ENCODE measurements around the gene RND2. TPM values are rescaled to one million over a fixed set of nuclear protein-coding genes. Genes with fewer than 3 reads are reported as not detected.

RND2 gene
- total and polyA plus RNA-seq, 2 of the 4 experiments (the other 2 are of a cell fraction), result 1.1 to 1.9 TPM

GRCh38 chr17:43014020-43014648 lies 10.9 kb upstream of the RND2 start:
- peaks cover 6 to 38% of the 10 kb centered on the region in 2 experiments; a peak in 2 of 4 replicates for H3K79me1 ChIP-seq (ENCODE audit: low read depth in 1 of 2, low read length in 2 of 2)
- in situ Hi-C loops (cut with MboI; ENCODE audit: low sequenced_read_pairs) (no loop called here), dilution Hi-C loops (cut with HindIII; ENCODE audit: low sequenced_read_pairs, unreplicated experiment) (no loop called here), intact Hi-C loops (cut with micrococcal nuclease) (no loop called here)
- no peak overlapping the region for H4K5ac ChIP-seq (ENCODE audit: low read depth, low read length)
- no peak overlapping the region for H3K9ac ChIP-seq (ENCODE audit: low read depth, low read length)
- H2AK9ac ChIP-seq (replicated peaks; ENCODE audit: low read depth, low read length, poor library complexity), result peak overlapping the region; percentile 19
- no peaks in the 10 kb centered on the region for H3K4me1 ChIP-seq (ENCODE audit: control insufficient read depth, insufficient read depth, low read length)
- H3K14ac ChIP-seq (replicated peaks; ENCODE audit: low read depth, low read length), result no peak overlapping the region
- H4K8ac ChIP-seq (ENCODE audit: low read depth in 2 of 2, low read length in 2 of 2), result no peak overlapping the region
- H3K18ac ChIP-seq (ENCODE audit: low read depth, low read length), result no peak overlapping the region
- no peak overlapping the region for H4K91ac ChIP-seq (ENCODE audit: insufficient read depth, low read depth, low read length)
- CTCF ChIA-PET, result no interaction called here
- no peak overlapping the region for H3K4me3 ChIP-seq (ENCODE audit: insufficient read depth, low read depth, low read length)
- H2AFZ ChIP-seq (replicated peaks; ENCODE audit: low read length, poor library complexity), result no peak overlapping the region
- POLR2A ChIA-PET (ENCODE audit: unreplicated experiment), result no interaction called here
- H3K4ac ChIP-seq (ENCODE audit: low read depth, low read length), result no peak overlapping the region
- no peak overlapping the region for H2BK5ac ChIP-seq (ENCODE audit: low read depth, low read length, poor library complexity, severe bottlenecking)
- H3K9me3 ChIP-seq (ENCODE audit: control insufficient read depth, insufficient read depth, low read length), result no peaks in the 10 kb centered on the region
- no TSS peak for BruUV-seq (replicated peaks)
- no peak overlapping the region for H2AK5ac ChIP-seq (ENCODE audit: low read depth, low read length)
- no peak overlapping the region for H3K27ac ChIP-seq (ENCODE audit: insufficient read depth, low read length)
- WGBS, 2 experiments (ENCODE audit: extremely low coverage in 2 of 2, insufficient read length in 1 of 2), result 75% methylated on average over 3 of the region's 12 CpGs; no CpG with 5 or more reads in 1 of the 2 experiments
- H3K9me1 ChIP-seq (ENCODE audit: insufficient read depth, low read length), result peaks cover 19% of the 10 kb centered on the region
- peaks cover 25% of the 10 kb centered on the region; the same call in 1 of the 2 replicates for H4K20me1 ChIP-seq (ENCODE audit: insufficient read depth, low read length)
- ATAC-seq (ENCODE audit: low read depth) (no peak), DNase-seq (no peak)
- H3K27me3 ChIP-seq (ENCODE audit: control insufficient read depth, insufficient read depth, low read length), result no peaks in the 10 kb centered on the region
- no peak for TF ChIP-seq RAD21 (IDR thresholded peaks at IDR 0.05; ENCODE audit: low read length)
- TF ChIP-seq RCOR1 (IDR thresholded peaks at IDR 0.05; ENCODE audit: insufficient replicate concordance, low read length), result no peak
- no peak for TF ChIP-seq USF2 (IDR thresholded peaks at IDR 0.05; ENCODE audit: low read depth, low read length)
- TF ChIP-seq MXI1 (IDR thresholded peaks at IDR 0.05; ENCODE audit: borderline replicate concordance, low read depth, low read length), result no peak
- no peak for TF ChIP-seq MAZ (IDR thresholded peaks at IDR 0.05; ENCODE audit: borderline replicate concordance, low read depth, low read length)
- no peak for TF ChIP-seq ELK1 (IDR thresholded peaks at IDR 0.05; ENCODE audit: borderline replicate concordance, low read depth, low read length)
- TF ChIP-seq NFE2L2 (IDR thresholded peaks at IDR 0.05; ENCODE audit: low read depth, low read length), result no peak
- no peak for TF ChIP-seq BHLHE40 (IDR thresholded peaks at IDR 0.05; ENCODE audit: low read depth, low read length)
- TF ChIP-seq, protein P1, sequence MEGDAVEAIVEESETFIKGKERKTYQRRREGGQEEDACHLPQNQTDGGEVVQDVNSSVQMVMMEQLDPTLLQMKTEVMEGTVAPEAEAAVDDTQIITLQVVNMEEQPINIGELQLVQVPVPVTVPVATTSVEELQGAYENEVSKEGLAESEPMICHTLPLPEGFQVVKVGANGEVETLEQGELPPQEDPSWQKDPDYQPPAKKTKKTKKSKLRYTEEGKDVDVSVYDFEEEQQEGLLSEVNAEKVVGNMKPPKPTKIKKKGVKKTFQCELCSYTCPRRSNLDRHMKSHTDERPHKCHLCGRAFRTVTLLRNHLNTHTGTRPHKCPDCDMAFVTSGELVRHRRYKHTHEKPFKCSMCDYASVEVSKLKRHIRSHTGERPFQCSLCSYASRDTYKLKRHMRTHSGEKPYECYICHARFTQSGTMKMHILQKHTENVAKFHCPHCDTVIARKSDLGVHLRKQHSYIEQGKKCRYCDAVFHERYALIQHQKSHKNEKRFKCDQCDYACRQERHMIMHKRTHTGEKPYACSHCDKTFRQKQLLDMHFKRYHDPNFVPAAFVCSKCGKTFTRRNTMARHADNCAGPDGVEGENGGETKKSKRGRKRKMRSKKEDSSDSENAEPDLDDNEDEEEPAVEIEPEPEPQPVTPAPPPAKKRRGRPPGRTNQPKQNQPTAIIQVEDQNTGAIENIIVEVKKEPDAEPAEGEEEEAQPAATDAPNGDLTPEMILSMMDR (conservative IDR thresholded peaks at IDR 0.05; ENCODE audit: low read depth, low read length), result no peak
- TF ChIP-seq CHD1 (IDR thresholded peaks at IDR 0.05; ENCODE audit: low read depth, low read length), result no peak
- TF ChIP-seq SMC3 (IDR thresholded peaks at IDR 0.05; ENCODE audit: low read depth, low read length), result no peak
- TF ChIP-seq MAFK (IDR thresholded peaks at IDR 0.05; ENCODE audit: low read depth, low read length), result no peak
- TF ChIP-seq FOS (IDR thresholded peaks at IDR 0.05; ENCODE audit: low read depth, low read length), result no peak
- TF ChIP-seq RFX5 (IDR thresholded peaks at IDR 0.05; ENCODE audit: low read depth, low read length), result no peak
- no peak for TF ChIP-seq POLR2A (IDR thresholded peaks at IDR 0.05; ENCODE audit: low read depth, low read length)
- no peak for TF ChIP-seq CEBPB (IDR thresholded peaks at IDR 0.05; ENCODE audit: low read depth, low read length)
- H3K56ac ChIP-seq (ENCODE audit: extremely low read depth, insufficient read depth, low read length), result no peak overlapping the region
- no peak overlapping the region for H3K4me2 ChIP-seq (ENCODE audit: low read depth, low read length)
- no peak overlapping the region for H2BK20ac ChIP-seq (ENCODE audit: low read depth, low read length)
- H3K36me3 ChIP-seq (ENCODE audit: control insufficient read depth, insufficient read depth, low read length), result peaks cover 52% of the 10 kb centered on the region
- H2BK15ac ChIP-seq (ENCODE audit: low read depth, low read length), result no peak overlapping the region
- no peak overlapping the region for H3K23ac ChIP-seq (ENCODE audit: low read depth, low read length)
- no peak overlapping the region for H2BK120ac ChIP-seq (ENCODE audit: low read depth, low read length)

Data from IMR-90 (cell line).